K562 (cell line): ENCODE data around the gene IL7R. TPM values are rescaled to one million over a fixed set of nuclear protein-coding genes. Genes with fewer than 3 reads are reported as not detected.
A peak's percentile ranks its signal among the peaks of the same experiment; 100 is the strongest.

Source experiments
- ATAC-seq: fragments of 200-7000 bp; cut with Tn5 transposase; 3 replicates; pipeline ENCODE4 v1.9.1; 2020; ENCODE audit warnings: moderate library complexity
- BruUV-seq: library from RNA; stranded (reverse); fragments of 400-500 nt; replicated peaks from 2 replicates; lab custom pipeline; 2021; lab: Mats Ljungman, UMichigan
- CTCF ChIA-PET: fragments of 300-600 bp; formaldehyde crosslinking; extraction: SDS; loops from one replicate; lab custom pipeline; 2021; ENCODE audit warnings: low intra/inter-chr PET ratio; lab: Yijun Ruan, JAX
- POLR2A ChIA-PET: fragments of 300-600, 350-650 bp; sonication (Branson Sonifier 250); formaldehyde crosslinking; extraction: SDS; loops from one replicate; lab custom pipeline; 2021; ENCODE audit warnings: antibody characterized with exemption, inconsistent platforms; lab: Yijun Ruan, JAX
- DNase-seq, 4 experiments: peaks; one replicate each; pipeline versions ENCODE4 v3.0.0 to v3.0.0-alpha.2; 2011 to 2018; ENCODE audit warnings: low spot score in 3 of 4, mixed read lengths in 3 of 4; ENCODE audit errors: extremely low read depth in 1 of 4
- FAIRE-seq: peaks from 2 replicates; lab custom pipeline; 2011; peaks lifted over from hg19 to GRCh38; lab: Jason Lieb, UNC
- H2AFZ ChIP-seq: 2 replicates; pipeline ENCODE4 v1.6.0; 2011; ENCODE audit warnings: low read depth, low read length, control low read depth, inconsistent platforms
- H3K27ac ChIP-seq: fragments of 200-600 bp; 3 replicates; pipeline ENCODE4 v1.8.0; 2011; ENCODE audit warnings: low read depth, mild to moderate bottlenecking, control low read depth, inconsistent platforms, low read length, moderate library complexity, mixed read lengths; ENCODE audit errors: extremely low read depth
- H3K27me3 ChIP-seq, 2 experiments: fragments of 300-600 bp in 1 of 2; 2 replicates in 1 of 2; 3 replicates in 1 of 2; pipeline versions ENCODE4 v1.6.0 to v1.8.0; 2011; ENCODE audit warnings: inconsistent platforms in 2 of 2, low read length in 2 of 2, mild to moderate bottlenecking in 1 of 2, mixed read lengths in 1 of 2, moderate library complexity in 1 of 2; ENCODE audit not compliant: control insufficient read depth in 2 of 2, insufficient read depth in 2 of 2
- H3K36me3 ChIP-seq: fragments of 300-600 bp; 3 replicates; pipeline ENCODE4 v1.8.0; 2011; ENCODE audit warnings: mild to moderate bottlenecking, low read length, inconsistent platforms; ENCODE audit not compliant: control insufficient read depth, insufficient read depth
- H3K4me1 ChIP-seq, 2 experiments: fragments of 200-600 bp in 1 of 2; replicated peaks in 1 of 2; 2 replicates in 1 of 2; 3 replicates in 1 of 2; pipeline versions ENCODE4 v1.5.1 to v1.8.0; 2011; ENCODE audit warnings: inconsistent platforms in 2 of 2, low read length in 2 of 2, mild to moderate bottlenecking in 1 of 2, mixed read lengths in 1 of 2, moderate library complexity in 1 of 2; ENCODE audit not compliant: control insufficient read depth in 2 of 2, insufficient read depth in 2 of 2
- H3K4me2 ChIP-seq: 2 replicates; pipeline ENCODE4 v1.6.1; 2011; ENCODE audit warnings: low read length, control low read depth, inconsistent platforms, mixed read lengths; ENCODE audit not compliant: insufficient read depth
- H3K4me3 ChIP-seq: fragments of 200-600 bp; sonication (generic), shearing (Covaris generic); 2 replicates; pipeline ENCODE4 v1.5.1; 2016; ENCODE audit warnings: control low read depth, inconsistent platforms
- H3K79me2 ChIP-seq: fragments of 200-600 bp; 3 replicates; pipeline ENCODE4 v1.8.0; 2011; ENCODE audit warnings: low read length, inconsistent platforms; ENCODE audit not compliant: control insufficient read depth, insufficient read depth
- H3K9ac ChIP-seq, 2 experiments: 2 replicates each; pipeline versions ENCODE4 v1.6.0 to v1.6.1; 2011; ENCODE audit warnings: low read depth in 2 of 2, low read length in 2 of 2, control low read depth in 1 of 2, inconsistent platforms in 1 of 2, mild to moderate bottlenecking in 1 of 2, mixed read lengths in 1 of 2; ENCODE audit not compliant: insufficient read depth in 1 of 2
- H3K9me1 ChIP-seq: one replicate; pipeline ENCODE4 v1.6.0; 2011; ENCODE audit warnings: inconsistent platforms, mild to moderate bottlenecking, low read length, moderate library complexity; ENCODE audit not compliant: control insufficient read depth, insufficient read depth
- H3K9me3 ChIP-seq: replicated peaks from 2 replicates; pipeline ENCODE4 v1.5.1; 2011; ENCODE audit warnings: low read depth, low read length, inconsistent platforms; ENCODE audit not compliant: control insufficient read depth, insufficient read depth
- H4K20me1 ChIP-seq: replicated peaks from 2 replicates; pipeline ENCODE4 v1.6.1; 2011; ENCODE audit warnings: low read length, inconsistent platforms, mixed read lengths; ENCODE audit not compliant: control insufficient read depth, insufficient read depth
- MEIS2 ChIP-seq: fragments of 450-650 bp; IDR thresholded peaks from 2 replicates; pipeline ENCODE4 v1.6.1; 2014; ENCODE audit warnings: mild to moderate bottlenecking; ENCODE audit not compliant: partially characterized antibody
- NR1H2 ChIP-seq: sonication (generic); formaldehyde crosslinking; IDR thresholded peaks from 2 replicates; pipeline ENCODE4 v1.4.0; 2020; ENCODE audit warnings: mild to moderate bottlenecking, missing genetic modification reagents
- PBX2 ChIP-seq, 2 experiments: IDR thresholded peaks in 1 of 2; conservative IDR thresholded peaks in 1 of 2; 2 replicates each; pipeline ENCODE4 v1.6.1; 2016; ENCODE audit warnings: low read depth in 2 of 2, mild to moderate bottlenecking in 1 of 2, missing compliant biosample characterization in 1 of 2, missing genetic modification characterization in 1 of 2, moderate library complexity in 1 of 2
- WGBS: fragments of 100-300 bp; shearing (Covaris generic); methylation state at CpG from one replicate; pipeline ENCODE4 v1.1.6; 2016; ENCODE audit warnings: low coverage, mixed read lengths; ENCODE audit not compliant: insufficient coverage; ENCODE audit errors: missing lambda C conversion rate; 5-methylcytosine and 5-hydroxymethylcytosine counted together
- in situ Hi-C: fragments of 300-500 bp; cut with MboI; formaldehyde crosslinking; loops from 4 replicates; pipeline ENCODE4 v1.15.0; 2018; ENCODE audit warnings: inconsistent platforms, mixed read lengths
- intact Hi-C: fragments of 100-400 bp; cut with micrococcal nuclease; formaldehyde crosslinking; loops from 2 replicates; pipeline ENCODE4 v1.14.2; 2022
- polyA plus RNA-seq, 8 experiments: library from polyadenylated mRNA; depleted of rRNA in 4 of 8; stranded (reverse) in 5 of 8; unstranded in 3 of 8; fragments of >200 nt; fragmentation: Nextera tagmentation in 2 of 8; fragmentation: Illumina TruSeq in 1 of 8; extraction: Ambion mirVana in 2 of 8; extraction: Trizol in 1 of 8; gene quantifications; 2 replicates each; pipeline versions ENCODE4 v1.2.1 to v1.2.3, GENCODE V29; 2011 to 2014; ENCODE audit warnings: inconsistent platforms in 1 of 8, missing spikeins in 1 of 8
- total RNA-seq, 7 experiments: library from RNA; depleted of rRNA in 6 of 7; stranded (reverse); fragments of >200 nt in 6 of 7; fragmentation: Illumina TruSeq in 2 of 7; extraction: Trizol in 2 of 7; gene quantifications; 2 replicates each; pipeline versions ENCODE4 v1.2.1 to v1.2.3, GENCODE V29; 2011 to 2021; ENCODE audit warnings: low replicate concordance in 1 of 7
- TF ChIP-seq, protein P1 (sequence below): fragments of 250-450 bp; sonication (Bioruptor Pico); IDR thresholded peaks from 2 replicates; pipeline ENCODE4 v1.5.0; 2021

IL7R gene
- total and polyA plus RNA-seq, 9 of the 15 experiments (the other 6 are each of a cell fraction or from before 2014, with no cell fraction given), result 0.04 to 0.98 (median 0.09) TPM; not detected in 3

GRCh38 chr5:35876922-35877321 lies 20.2 kb downstream of the IL7R start (continued):
- no peak for TF ChIP-seq PBX2 (CRISPR knock-in tag; IDR thresholded peaks at IDR 0.05; ENCODE audit: low read depth)
- peak; percentile 70 for TF ChIP-seq PBX2 (tag; conservative IDR thresholded peaks at IDR 0.05; ENCODE audit: low read depth)
- TF ChIP-seq NR1H2 (CRISPR knock-in tag), result no peak
- TF ChIP-seq MEIS2, result peak; percentile 21

DNA sequence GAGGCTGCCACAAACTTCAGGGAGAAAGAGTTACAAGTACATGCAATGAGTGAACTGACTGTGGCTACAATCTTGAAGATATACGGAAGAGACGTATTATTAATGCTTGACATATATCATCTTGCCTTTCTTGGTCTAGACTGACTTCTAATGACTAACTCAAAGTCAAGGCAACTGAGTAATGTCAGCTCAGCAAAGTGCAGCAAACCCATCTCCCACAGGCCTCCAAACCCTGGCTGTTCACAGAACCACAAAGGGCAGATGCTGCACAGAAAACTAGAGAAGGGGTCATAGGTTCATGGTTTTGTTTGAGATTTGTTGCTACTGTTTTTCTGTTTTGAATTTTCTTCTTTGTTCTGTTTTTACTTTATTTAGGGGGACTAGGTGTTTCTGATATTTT lies 21.0 kb downstream of the IL7R start:
- no peak for FAIRE-seq
- H3K79me2 ChIP-seq, result no peaks in the 10 kb centered on the region
- no peak overlapping the region for H2AFZ ChIP-seq
- no peak for DNase-seq
- H3K4me1 ChIP-seq, result no peaks in the 10 kb centered on the region
- TF ChIP-seq, protein P1, sequence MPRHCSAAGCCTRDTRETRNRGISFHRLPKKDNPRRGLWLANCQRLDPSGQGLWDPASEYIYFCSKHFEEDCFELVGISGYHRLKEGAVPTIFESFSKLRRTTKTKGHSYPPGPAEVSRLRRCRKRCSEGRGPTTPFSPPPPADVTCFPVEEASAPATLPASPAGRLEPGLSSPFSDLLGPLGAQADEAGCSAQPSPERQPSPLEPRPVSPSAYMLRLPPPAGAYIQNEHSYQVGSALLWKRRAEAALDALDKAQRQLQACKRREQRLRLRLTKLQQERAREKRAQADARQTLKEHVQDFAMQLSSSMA (CRISPR knock-in tag), result no peak
- no peak overlapping the region for H3K4me2 ChIP-seq
- H3K27me3 ChIP-seq, result no peaks in the 10 kb centered on the region
- in situ Hi-C loops, result no loop called here
- H3K9me1 ChIP-seq, result no peaks in the 10 kb centered on the region
- no peak overlapping the region for H3K27ac ChIP-seq
- no peaks in the 10 kb centered on the region for H3K36me3 ChIP-seq
- WGBS, result 2% methylated on average over 2 of the region's 2 CpGs
- BruUV-seq, result no TSS peak
- CTCF ChIA-PET, result no interaction called here
- H3K4me3 ChIP-seq, result no peak overlapping the region
- POLR2A ChIA-PET, result no interaction called here
- intact Hi-C loops, result no loop called here
- H3K9ac ChIP-seq, result no peak overlapping the region
- H3K9me3 ChIP-seq, result no peaks in the 10 kb centered on the region
- no peaks in the 10 kb centered on the region for H4K20me1 ChIP-seq
- ATAC-seq, result no peak
